PC-3 (cell line): ENCODE data around the gene TOP2B. TPM values are rescaled to one million over a fixed set of nuclear protein-coding genes. Genes with fewer than 3 reads are reported as not detected.

Experiments used
- ATAC-seq: fragments of 200-7000 bp; cut with Tn5 transposase; 2 replicates; pipeline ENCODE4 v1.9.1; 2020; ENCODE audit warnings: mild to moderate bottlenecking, moderate library complexity
- BruUV-seq: library from RNA; stranded (reverse); fragments of 400-500 nt; replicated peaks from 2 replicates; lab custom pipeline; 2021; lab: Mats Ljungman, UMichigan
- CTCF ChIA-PET: fragments of 300-600 bp; sonication (Branson Sonifier 250); formaldehyde crosslinking; loops from one replicate; lab custom pipeline; 2022; ENCODE audit warnings: antibody characterized with exemption; lab: Charles Lee
- POLR2A ChIA-PET: fragments of 300-600 bp; sonication (Branson Sonifier 250); formaldehyde crosslinking; loops from one replicate; lab custom pipeline; 2022; ENCODE audit warnings: antibody characterized with exemption; ENCODE audit not compliant: unreplicated experiment; lab: Charles Lee
- DNase-seq: peaks from one replicate; pipeline ENCODE4 v3.0.0-alpha.2; 2015
- H2AFZ ChIP-seq: fragments of 300-600 bp; sonication (generic); 2 replicates; pipeline ENCODE4 v1.6.0; 2016; ENCODE audit warnings: antibody characterized with exemption, low read length
- H3F3A ChIP-seq: fragments of 300-600 bp; sonication (generic); one replicate; pipeline ENCODE4 v1.6.0; 2017; ENCODE audit warnings: antibody characterized with exemption, low read length, control low read depth, mild to moderate bottlenecking; ENCODE audit not compliant: unreplicated experiment
- H3K27ac ChIP-seq: fragments of 300-600 bp; sonication (generic); 2 replicates; pipeline ENCODE4 v1.5.1; 2016; ENCODE audit warnings: mild to moderate bottlenecking, low read length
- H3K27me3 ChIP-seq: fragments of 300-600 bp; sonication (generic); 2 replicates; pipeline ENCODE4 v1.6.1; 2016; ENCODE audit warnings: low read length, mixed read lengths
- H3K36me3 ChIP-seq: fragments of 300-600 bp; sonication (generic); 2 replicates; pipeline ENCODE4 v1.6.1; 2016; ENCODE audit warnings: low read depth, mixed run types, low read length, mixed read lengths
- H3K4me1 ChIP-seq: fragments of 300-600 bp; sonication (generic); 2 replicates; pipeline ENCODE4 v1.5.1; 2016; ENCODE audit warnings: low read length; ENCODE audit not compliant: insufficient read depth
- H3K4me2 ChIP-seq: fragments of 300-600 bp; sonication (generic); 2 replicates; pipeline ENCODE4 v1.6.0; 2016; ENCODE audit warnings: low read length
- H3K4me3 ChIP-seq: fragments of 300-600 bp; sonication (generic); 2 replicates; pipeline ENCODE4 v1.5.1; 2016; ENCODE audit warnings: mild to moderate bottlenecking, low read length, mixed read lengths
- H3K79me2 ChIP-seq: fragments of 300-600 bp; sonication (generic); 2 replicates; pipeline ENCODE4 v1.6.1; 2017; ENCODE audit warnings: low read length, mixed read lengths
- H3K9ac ChIP-seq: fragments of 300-600 bp; sonication (generic); 2 replicates; pipeline ENCODE4 v1.6.0; 2016; ENCODE audit warnings: mild to moderate bottlenecking, low read length
- H3K9me2 ChIP-seq: fragments of 300-600 bp; sonication (generic); replicated peaks from 2 replicates; pipeline ENCODE4 v1.6.1; 2016; ENCODE audit warnings: mixed run types, low read length, mixed read lengths
- H3K9me3 ChIP-seq: fragments of 300-600 bp; sonication (generic); 2 replicates; pipeline ENCODE4 v1.6.1; 2016; ENCODE audit warnings: low read length, mixed read lengths
- H4K20me1 ChIP-seq: fragments of 300-600 bp; sonication (generic); 2 replicates; pipeline ENCODE4 v1.6.1; 2016; ENCODE audit warnings: low read length, mixed read lengths
- CTCF ChIP-seq: fragments of 300-600 bp; sonication (generic); conservative IDR thresholded peaks from 2 replicates; pipeline ENCODE4 v1.5.1; 2017; ENCODE audit warnings: antibody characterized with exemption, low read depth, mild to moderate bottlenecking, low read length
- EZH2 ChIP-seq: fragments of 300-600 bp; sonication (generic); IDR thresholded peaks from one replicate; pipeline ENCODE4 v1.6.1; 2017; ENCODE audit warnings: antibody characterized with exemption, mild to moderate bottlenecking, low read length; ENCODE audit not compliant: unreplicated experiment
- EZH2phosphoT487 ChIP-seq: fragments of 300-600 bp; sonication (generic); IDR thresholded peaks from 2 replicates; pipeline ENCODE4 v1.6.1; 2018; ENCODE audit warnings: mild to moderate bottlenecking, antibody characterized with exemption, low read length, borderline replicate concordance
- intact Hi-C: fragments of 100-400 bp; cut with micrococcal nuclease; formaldehyde crosslinking; loops from 2 replicates; pipeline ENCODE4 v1.9.0; 2023
- total RNA-seq: library from RNA; depleted of rRNA; stranded (reverse); fragments of >200 nt; gene quantifications from 2 replicates; pipeline ENCODE4 v1.2.3, GENCODE V29; 2014

Gene TOP2B
- total RNA-seq, 1 experiment from 2014 or later: 79.0 TPM

GRCh38 chr3:25578059-25578458 is 86.6 kb downstream of the TOP2B start:
- Histone ChIP-seq H3K9ac (no peak overlapping the region), H4K20me1 (no peaks in the 10 kb centered on the region), H3K9me3 (no peaks in the 10 kb centered on the region), H3K27me3 (peaks cover 30% of the 10 kb centered on the region; the same call in 1 of the 2 replicates), H3K36me3 (no peaks in the 10 kb centered on the region), H3K4me3 (no peak overlapping the region), H3K79me2 (no peaks in the 10 kb centered on the region), H3K9me2 (no peaks in the 10 kb centered on the region), H3K27ac (no peak overlapping the region), H3K4me1 (peaks cover 12% of the 10 kb centered on the region), H3K4me2 (no peak overlapping the region), H2AFZ (no peak overlapping the region), H3F3A (no peaks in the 10 kb centered on the region)
- intact Hi-C loops: no loop called here
- no peak for DNase-seq
- BruUV-seq: no TSS peak
- ChIA-PET CTCF (no interaction called here), POLR2A (no interaction called here)
- TF ChIP-seq CTCF: no peak
- TF ChIP-seq EZH2: no peak
- no peak for TF ChIP-seq EZH2phosphoT487
- no peak for ATAC-seq

- H3K36me3 ChIP-seq: no peaks in the 10 kb centered on the region
- ATAC-seq (no peak), DNase-seq (no peak)
- no TSS peak for BruUV-seq
- H3K27ac ChIP-seq: no peak overlapping the region
- CTCF ChIA-PET: no interaction called here
- no peak overlapping the region for H3K4me3 ChIP-seq
- no peak overlapping the region for H3K9ac ChIP-seq
- H2AFZ ChIP-seq: no peak overlapping the region
- peaks cover 3% of the 10 kb centered on the region; the same call in 1 of the 2 replicates for H3K4me1 ChIP-seq
- no peak for TF ChIP-seq EZH2phosphoT487
- TF ChIP-seq EZH2: no peak
- no peak; the same call in 1 of the 2 replicates for TF ChIP-seq CTCF
- H3K9me2 ChIP-seq: no peaks in the 10 kb centered on the region
- no peaks in the 10 kb centered on the region for H3K9me3 ChIP-seq
- no peaks in the 10 kb centered on the region for H4K20me1 ChIP-seq
- POLR2A ChIA-PET: no interaction called here
- no peaks in the 10 kb centered on the region for H3F3A ChIP-seq
- H3K27me3 ChIP-seq: peaks cover 30% of the 10 kb centered on the region; the same call in 1 of the 2 replicates
- H3K4me2 ChIP-seq: no peak overlapping the region
- intact Hi-C loops: no loop called here
- H3K79me2 ChIP-seq: no peaks in the 10 kb centered on the region
These were observed 87.8 kb downstream of the TOP2B start for GRCh38 chr3:25576831-25577454.

GRCh38 chr3:25576146-25576545 is 88.6 kb downstream of the TOP2B start:
- H3K27ac ChIP-seq: no peak overlapping the region
- no TSS peak for BruUV-seq
- H3K9ac ChIP-seq: no peak overlapping the region
- no peak overlapping the region for H3K4me3 ChIP-seq
- H3K27me3 ChIP-seq: peaks cover 30% of the 10 kb centered on the region; the same call in 1 of the 2 replicates
- CTCF ChIA-PET: no interaction called here
- no peaks in the 10 kb centered on the region for H4K20me1 ChIP-seq
- POLR2A ChIA-PET: no interaction called here
- no peaks in the 10 kb centered on the region for H3K79me2 ChIP-seq
- no peaks in the 10 kb centered on the region for H3F3A ChIP-seq
- H3K4me2 ChIP-seq: no peak overlapping the region
- no peaks in the 10 kb centered on the region for H3K4me1 ChIP-seq
- ATAC-seq: no peak
- H3K9me2 ChIP-seq: no peaks in the 10 kb centered on the region
- no peak overlapping the region for H2AFZ ChIP-seq
- H3K9me3 ChIP-seq: no peaks in the 10 kb centered on the region
- intact Hi-C loops: no loop called here
- no peak for DNase-seq
- no peaks in the 10 kb centered on the region for H3K36me3 ChIP-seq
- TF ChIP-seq EZH2phosphoT487 (no peak), EZH2 (no peak), CTCF (no peak)
